Ectodermal cell (in vitro differentiated cells): ENCODE results near the gene EGLN3.
A peak's percentile ranks its signal among the peaks of the same experiment; 100 is the strongest.
"Not testable (repeated sequence)": the region's sequence is repeated elsewhere in the genome, so short reads cannot be mapped to it uniquely, and the experiment has no call there.

Source experiments
- H3K27ac ChIP-seq: 2 replicates; pipeline ENCODE4 v1.7.0; 2013; ENCODE audit warnings: mild to moderate bottlenecking, low read depth, low read length; ENCODE audit not compliant: insufficient read depth, poor library complexity, severe bottlenecking
- H3K27me3 ChIP-seq: 2 replicates; pipeline ENCODE4 v1.7.0; 2013; ENCODE audit warnings: mild to moderate bottlenecking, low read length; ENCODE audit not compliant: insufficient read depth, control insufficient read depth, poor library complexity, severe bottlenecking
- H3K36me3 ChIP-seq: one replicate; pipeline ENCODE4 v1.7.0; 2013; ENCODE audit warnings: low read length; ENCODE audit not compliant: control insufficient read depth, insufficient read depth
- H3K4me1 ChIP-seq: one replicate; pipeline ENCODE4 v1.7.0; 2013; ENCODE audit warnings: low read length; ENCODE audit not compliant: control insufficient read depth, insufficient read depth
- H3K4me3 ChIP-seq: 2 replicates; pipeline ENCODE4 v1.7.0; 2013; ENCODE audit warnings: low read depth, low read length, control low read depth; ENCODE audit not compliant: insufficient read depth
- H3K9me3 ChIP-seq: 2 replicates; pipeline ENCODE4 v1.7.0; 2013; ENCODE audit warnings: mild to moderate bottlenecking, low read length, moderate library complexity; ENCODE audit not compliant: control insufficient read depth
- WGBS, 2 experiments: methylation state at CpG; one replicate each; pipeline ENCODE4 v1.1.7; 2013; ENCODE audit warnings: missing lambda C conversion rate in 2 of 2; 5-methylcytosine and 5-hydroxymethylcytosine counted together

EGLN3 gene

DNA sequence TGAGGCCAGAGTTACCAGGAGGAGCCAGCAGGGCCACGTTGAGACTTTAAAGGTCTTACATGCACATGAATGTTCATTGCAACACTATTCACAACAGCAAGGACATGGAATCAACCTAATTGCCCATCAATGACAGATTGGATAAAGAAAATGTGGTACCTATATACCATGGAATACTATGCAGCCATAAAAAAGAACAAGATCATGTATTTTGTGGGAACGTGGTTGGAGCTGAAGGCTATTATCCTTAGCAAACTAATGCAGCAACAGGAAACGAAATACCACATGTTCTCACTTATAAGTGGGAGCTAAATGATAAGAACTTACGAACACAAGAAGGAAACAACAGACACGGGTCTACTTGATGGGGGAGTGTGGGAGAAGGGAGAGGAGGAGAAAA, 11.6 kb upstream of the EGLN3 start:
- not testable (repeated sequence) for H3K27me3 ChIP-seq, H3K4me3 ChIP-seq, H3K9me3 ChIP-seq, H3K36me3 ChIP-seq, H3K27ac ChIP-seq
- 78 to 80% methylated on average over 5 of the region's 5 CpGs for WGBS, 2 experiments
- peaks cover 18% of the 10 kb centered on the region for H3K4me1 ChIP-seq

DNA sequence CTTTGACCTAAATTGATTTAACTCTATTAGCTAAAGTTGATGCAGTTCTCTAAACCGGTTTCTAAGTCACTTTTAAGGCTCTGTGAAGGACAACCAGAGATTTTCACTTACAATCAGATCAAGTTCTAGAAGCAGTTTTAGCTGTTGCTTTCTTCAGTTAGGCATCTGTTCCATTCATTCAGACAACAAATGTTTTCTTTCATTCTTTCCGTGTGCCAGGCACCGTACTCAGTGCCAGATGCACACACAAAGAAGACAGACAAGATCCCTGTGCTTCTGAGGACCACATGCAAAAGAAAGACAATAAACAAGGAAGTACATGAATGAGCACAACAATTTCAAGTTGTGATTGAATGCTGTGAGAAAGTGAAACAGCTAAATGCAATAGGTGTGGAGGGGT, 11.1 kb upstream of the EGLN3 start:
- Histone ChIP-seq H3K4me1 (peaks cover 18% of the 10 kb centered on the region), H3K4me3 (no peak overlapping the region), H3K36me3 (no peaks in the 10 kb centered on the region), H3K9me3 (no peaks in the 10 kb centered on the region), H3K27ac (no peak overlapping the region), H3K27me3 (no peaks in the 10 kb centered on the region)
- WGBS, 2 experiments: 61% methylated on average over 3 of the region's 3 CpGs

GRCh38 chr14:33959692-33960151, 8.8 kb upstream of the EGLN3 start:
- no peaks in the 10 kb centered on the region for H3K27me3 ChIP-seq
- H3K4me1 ChIP-seq: peaks cover 12% of the 10 kb centered on the region
- no peak overlapping the region for H3K27ac ChIP-seq
- H3K4me3 ChIP-seq: no peak overlapping the region
- WGBS, 2 experiments: 82 to 85% methylated on average over 4 of the region's 4 CpGs
- no peaks in the 10 kb centered on the region for H3K36me3 ChIP-seq
- no peaks in the 10 kb centered on the region for H3K9me3 ChIP-seq

DNA sequence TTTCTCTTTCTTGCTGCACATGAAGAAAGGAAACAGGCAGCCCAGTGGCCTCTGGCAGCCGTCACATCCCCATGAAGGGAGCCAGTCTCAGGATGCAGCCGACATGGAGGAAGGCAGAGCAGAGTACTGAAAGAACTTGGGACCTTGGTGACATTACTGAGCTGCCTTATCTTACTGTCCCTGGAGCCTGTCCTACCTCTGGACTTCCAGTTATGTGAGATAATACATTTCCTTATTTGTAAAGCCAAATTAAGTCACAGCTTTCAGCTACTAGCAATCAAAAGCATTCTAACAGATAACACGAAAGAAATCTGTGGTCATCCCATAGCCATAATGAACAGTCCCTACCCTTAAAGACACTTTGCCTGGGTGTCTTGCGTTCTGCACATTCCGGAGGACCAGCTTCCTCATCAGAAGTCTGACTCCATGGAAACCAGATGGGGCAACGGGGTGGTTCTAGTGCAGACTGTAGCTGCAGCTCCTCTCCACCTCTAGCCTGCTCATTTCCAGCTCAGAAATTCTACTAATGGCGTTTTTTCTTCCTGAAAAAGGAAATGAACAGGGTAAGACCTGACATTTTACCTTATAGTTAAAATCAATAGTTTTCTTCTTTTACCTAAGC, 7.8 kb upstream of the EGLN3 start:
- H3K9me3 ChIP-seq: no peaks in the 10 kb centered on the region
- H3K4me3 ChIP-seq: no peak overlapping the region
- H3K4me1 ChIP-seq: peaks cover 4% of the 10 kb centered on the region
- no peaks in the 10 kb centered on the region for H3K27me3 ChIP-seq
- no peak overlapping the region for H3K27ac ChIP-seq
- WGBS, 2 experiments: 86 to 94% methylated on average over 7 of the region's 7 CpGs
- H3K36me3 ChIP-seq: no peaks in the 10 kb centered on the region

GRCh38 chr14:33957993-33958392, 7.1 kb upstream of the EGLN3 start:
- H3K4me3 ChIP-seq: no peak overlapping the region
- 91 to 100% methylated on average over 1 to 2 of the region's 3 CpGs for WGBS, 2 experiments
- H3K9me3 ChIP-seq: no peaks in the 10 kb centered on the region
- H3K4me1 ChIP-seq: peaks cover 4% of the 10 kb centered on the region
- no peaks in the 10 kb centered on the region for H3K27me3 ChIP-seq
- H3K36me3 ChIP-seq: no peaks in the 10 kb centered on the region
- H3K27ac ChIP-seq: no peak overlapping the region

GRCh38 chr14:33957299-33957698, 6.4 kb upstream of the EGLN3 start:
- 87 to 89% methylated on average over 6 of the region's 6 CpGs for WGBS, 2 experiments
- Histone ChIP-seq H3K4me3 (no peak overlapping the region), H3K27ac (no peak overlapping the region), H3K9me3 (no peaks in the 10 kb centered on the region), H3K4me1 (peaks cover 4% of the 10 kb centered on the region), H3K36me3 (no peaks in the 10 kb centered on the region), H3K27me3 (no peaks in the 10 kb centered on the region)

DNA sequence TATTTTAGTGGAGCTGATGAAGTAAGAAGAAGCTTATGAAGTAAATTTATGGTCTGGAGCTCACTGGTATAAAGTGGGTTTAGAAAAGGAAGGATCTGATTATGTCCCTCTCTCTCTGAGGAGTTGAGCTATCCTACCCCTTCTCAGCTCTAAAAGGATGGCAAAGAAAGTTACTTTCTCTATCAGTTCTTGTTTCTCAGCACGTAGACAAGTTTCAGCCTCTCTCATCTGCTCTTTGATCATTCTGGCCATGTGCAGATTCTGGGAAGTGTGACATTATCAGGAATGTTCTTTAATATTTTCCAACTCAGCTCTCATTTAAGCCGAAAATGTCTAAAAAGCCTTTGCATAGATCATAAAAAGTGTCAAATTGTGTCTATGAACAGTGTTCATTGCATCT, 5.8 kb upstream of the EGLN3 start:
- WGBS, 2 experiments: 89 to 90% methylated on average over 1 to 2 of the region's 2 CpGs
- no peak overlapping the region for H3K27ac ChIP-seq
- H3K27me3 ChIP-seq: no peaks in the 10 kb centered on the region
- H3K4me3 ChIP-seq: no peak overlapping the region
- H3K36me3 ChIP-seq: no peaks in the 10 kb centered on the region
- H3K4me1 ChIP-seq: peaks cover 4% of the 10 kb centered on the region
- H3K9me3 ChIP-seq: no peaks in the 10 kb centered on the region

DNA sequence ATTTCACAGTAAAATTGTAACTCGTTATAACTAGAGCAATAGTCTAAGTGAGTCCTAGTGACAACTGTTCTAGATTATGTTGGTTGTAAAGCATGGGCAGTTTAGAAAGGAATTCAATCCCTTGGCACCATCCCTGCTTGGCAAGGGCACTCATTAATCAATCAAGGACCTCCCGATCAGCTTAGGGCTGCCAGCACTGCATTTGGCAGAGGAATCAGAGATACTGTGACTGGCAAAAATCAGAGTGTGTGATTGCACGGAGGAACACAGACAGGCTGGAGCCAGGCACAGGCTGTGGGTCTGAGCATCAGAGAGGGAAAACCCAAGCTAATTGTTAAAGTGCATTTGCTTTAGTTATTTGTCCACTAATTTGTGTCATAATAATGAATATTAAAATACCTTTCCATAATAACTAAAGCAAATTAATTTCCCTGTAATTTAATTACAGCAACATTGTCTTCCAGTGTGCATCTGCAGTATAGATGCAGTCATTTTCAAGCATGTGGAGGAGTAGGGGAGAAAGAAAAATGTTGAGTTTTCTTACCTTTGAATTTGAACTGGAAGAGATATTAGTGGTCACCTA, 3.2 kb upstream of the EGLN3 start:
- H3K36me3 ChIP-seq: no peaks in the 10 kb centered on the region
- H3K9me3 ChIP-seq: no peaks in the 10 kb centered on the region
- H3K27ac ChIP-seq: no peak overlapping the region
- peaks cover 13% of the 10 kb centered on the region for H3K27me3 ChIP-seq
- 87 to 92% methylated on average over 3 of the region's 3 CpGs for WGBS, 2 experiments
- H3K4me3 ChIP-seq: no peak overlapping the region
- H3K4me1 ChIP-seq: peaks cover 4% of the 10 kb centered on the region

GRCh38 chr14:33952541-33952940, 1.7 kb upstream of the EGLN3 start:
- peaks cover 13% of the 10 kb centered on the region for H3K27me3 ChIP-seq
- 91 to 92% methylated on average over 1 of the region's 1 CpG for WGBS, 2 experiments
- no peaks in the 10 kb centered on the region for H3K9me3 ChIP-seq
- H3K4me3 ChIP-seq: no peak overlapping the region
- no peaks in the 10 kb centered on the region for H3K36me3 ChIP-seq
- peaks cover 4% of the 10 kb centered on the region for H3K4me1 ChIP-seq
- H3K27ac ChIP-seq: no peak overlapping the region

DNA sequence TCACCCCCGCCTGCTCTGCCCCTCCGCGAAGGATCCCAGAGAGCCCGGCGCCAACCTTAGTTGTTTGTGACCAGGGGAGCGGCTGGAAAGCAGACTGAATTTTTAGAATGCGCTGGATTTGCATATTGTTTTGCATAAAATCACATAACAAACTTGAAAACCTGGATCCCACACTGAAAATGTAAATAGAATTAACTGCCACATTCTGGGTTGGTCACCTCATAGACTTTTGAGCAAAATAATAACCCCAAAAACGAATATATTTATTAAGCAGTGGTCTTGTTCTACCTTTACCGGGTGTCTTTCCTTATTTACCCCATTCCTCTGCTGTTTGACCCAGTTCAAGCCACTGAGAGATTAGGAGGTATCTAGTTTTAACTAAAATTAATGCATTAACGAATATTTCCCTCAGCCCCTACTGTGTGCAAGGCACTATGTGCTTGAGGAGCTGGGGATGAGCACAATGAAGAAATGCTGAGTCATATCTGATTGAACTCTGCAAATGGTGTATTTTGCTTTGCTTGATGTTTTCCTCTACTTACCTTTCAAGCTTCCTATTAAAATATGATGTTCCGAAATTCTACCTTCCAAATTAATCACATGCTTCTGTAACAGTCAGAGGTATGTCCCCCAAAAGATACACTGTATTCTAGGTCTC, 438 bp upstream of the EGLN3 start:
- Histone ChIP-seq H3K9me3 (no peaks in the 10 kb centered on the region), H3K4me3 (peak overlapping the region; percentile 81), H3K27me3 (peaks cover 13% of the 10 kb centered on the region), H3K27ac (no peak overlapping the region), H3K36me3 (no peaks in the 10 kb centered on the region), H3K4me1 (peaks cover 4% of the 10 kb centered on the region)
- WGBS, 2 experiments: 13 to 21% methylated on average over 9 to 11 of the region's 11 CpGs
